ENCODE results near the gene SEBOX. TPM values are rescaled to one million over a fixed set of nuclear protein-coding genes. Genes with fewer than 3 reads are reported as not detected.

The SEBOX gene
- total and polyA plus RNA-seq, 2 of the 8 experiments (the other 6 are each of a cell fraction or from before 2014, with no cell fraction given), result not detected

GRCh38 chr17:28384281-28385036, 19.5 kb upstream of the SEBOX start:
- CTCF ChIA-PET (ENCODE audit: partially characterized antibody), result interaction anchor here (1.0 to 14.7 kb wide), 8 partner anchors 11 to 135 kb away, joined by 3 to 142 read pairs (median 4); no protein-coding TSS in a partner anchor
- no peak for FAIRE-seq
- TF ChIP-seq KDM4A (IDR thresholded peaks at IDR 0.05; ENCODE audit: low read depth, low read length, severe bottlenecking), result peak; percentile 98
- TF ChIP-seq, protein P1, sequence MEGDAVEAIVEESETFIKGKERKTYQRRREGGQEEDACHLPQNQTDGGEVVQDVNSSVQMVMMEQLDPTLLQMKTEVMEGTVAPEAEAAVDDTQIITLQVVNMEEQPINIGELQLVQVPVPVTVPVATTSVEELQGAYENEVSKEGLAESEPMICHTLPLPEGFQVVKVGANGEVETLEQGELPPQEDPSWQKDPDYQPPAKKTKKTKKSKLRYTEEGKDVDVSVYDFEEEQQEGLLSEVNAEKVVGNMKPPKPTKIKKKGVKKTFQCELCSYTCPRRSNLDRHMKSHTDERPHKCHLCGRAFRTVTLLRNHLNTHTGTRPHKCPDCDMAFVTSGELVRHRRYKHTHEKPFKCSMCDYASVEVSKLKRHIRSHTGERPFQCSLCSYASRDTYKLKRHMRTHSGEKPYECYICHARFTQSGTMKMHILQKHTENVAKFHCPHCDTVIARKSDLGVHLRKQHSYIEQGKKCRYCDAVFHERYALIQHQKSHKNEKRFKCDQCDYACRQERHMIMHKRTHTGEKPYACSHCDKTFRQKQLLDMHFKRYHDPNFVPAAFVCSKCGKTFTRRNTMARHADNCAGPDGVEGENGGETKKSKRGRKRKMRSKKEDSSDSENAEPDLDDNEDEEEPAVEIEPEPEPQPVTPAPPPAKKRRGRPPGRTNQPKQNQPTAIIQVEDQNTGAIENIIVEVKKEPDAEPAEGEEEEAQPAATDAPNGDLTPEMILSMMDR (IDR thresholded peaks at IDR 0.05; ENCODE audit: control extremely low read depth in 1 of 3, insufficient read depth in 1 of 3, low read depth in 1 of 3, low read length in 3 of 3), result no peak
- no peak for TF ChIP-seq SRF (IDR thresholded peaks at IDR 0.05; ENCODE audit: low read depth, low read length)
- TF ChIP-seq, protein P2, sequence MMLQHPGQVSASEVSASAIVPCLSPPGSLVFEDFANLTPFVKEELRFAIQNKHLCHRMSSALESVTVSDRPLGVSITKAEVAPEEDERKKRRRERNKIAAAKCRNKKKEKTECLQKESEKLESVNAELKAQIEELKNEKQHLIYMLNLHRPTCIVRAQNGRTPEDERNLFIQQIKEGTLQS (IDR thresholded peaks at IDR 0.05; ENCODE audit: insufficient read depth, low read depth, low read length), result no peak
- no peak for TF ChIP-seq JUN (IDR thresholded peaks at IDR 0.05; ENCODE audit: low read depth, low read length)

More at GRCh38 chr17:28384281-28385036, 19.5 kb upstream of the SEBOX start:
- Histone ChIP-seq H3K23ac (ENCODE audit: insufficient read length) (no peak overlapping the region), H3K4me3 (ENCODE audit: extremely low read depth in 1 of 4, insufficient read depth in 2 of 4, low read depth in 3 of 4, low read length in 4 of 4) (peak overlapping the region; percentile 32 to 77 (median 62)), H3K23me2 (ENCODE audit: low read depth, low read length) (peaks cover 14% of the 10 kb centered on the region), H2BK12ac (ENCODE audit: low read depth, low read length) (peak overlapping the region; percentile 2; the same call in 1 of the 2 replicates), H2BK5ac (ENCODE audit: low read depth, low read length) (no peak overlapping the region; the same call in 1 of the 2 replicates), H3K4ac (replicated peaks; ENCODE audit: insufficient read length, low read depth, low read length) (no peak overlapping the region), H4K91ac (replicated peaks; ENCODE audit: insufficient read length, low read length) (peak overlapping the region; percentile 77), H2BK15ac (ENCODE audit: low read length) (peak overlapping the region; percentile 8; the same call in 1 of the 2 replicates), H3K9me3 (ENCODE audit: insufficient read depth in 2 of 2, low read depth in 1 of 2, low read length in 1 of 2) (no peaks in the 10 kb centered on the region), H3K4me2 (ENCODE audit: insufficient read depth in 1 of 2, low read depth in 2 of 2, low read length in 2 of 2) (peak overlapping the region; percentile 89 to 95), H2BK120ac (replicated peaks; ENCODE audit: low read depth, low read length) (no peak overlapping the region), H3K9ac (replicated peaks in 1 of 4; ENCODE audit: extremely low read depth in 1 of 4, low read depth in 3 of 4, low read length in 3 of 4) (peak overlapping the region in 2 of 4 experiments; percentile 14 to 25; a peak in 1 of 7 replicates), H3K18ac (ENCODE audit: extremely low read depth, low read length) (peak overlapping the region; percentile 38; the same call in 1 of the 2 replicates), H3K36me3 (ENCODE audit: control insufficient read depth in 2 of 4, insufficient read depth in 4 of 4, low read length in 3 of 4) (0 out of 8 replicates have a peak, but pooled peaks cover 0 to 3% (median 0%) of the 10 kb centered on the region in 4 experiments), H2AK5ac (ENCODE audit: low read depth, low read length) (no peak overlapping the region), H3K56ac (replicated peaks; ENCODE audit: insufficient read length, low read depth, low read length) (no peak overlapping the region), H3K79me1 (ENCODE audit: low read depth, low read length) (no peaks in the 10 kb centered on the region), H3K14ac (ENCODE audit: insufficient read length) (no peak overlapping the region), H3K4me1 (replicated peaks in 1 of 4; ENCODE audit: control insufficient read depth in 3 of 4, insufficient read depth in 4 of 4, low read length in 3 of 4) (peaks cover 0 to 13% (median 6%) of the 10 kb centered on the region in 4 experiments; a peak in 4 of 7 replicates), H3K79me2 (ENCODE audit: control insufficient read depth in 1 of 2, insufficient read depth in 2 of 2, low read length in 2 of 2) (no peaks in the 10 kb centered on the region), H2AFZ (ENCODE audit: low read length) (peak overlapping the region; percentile 65; the same call in 1 of the 2 replicates), H3K27me3 (replicated peaks in 1 of 4; ENCODE audit: control insufficient read depth in 3 of 4, extremely low read depth in 1 of 4, insufficient read depth in 3 of 4, low read length in 3 of 4) (peaks cover 38 to 67% (median 57%) of the 10 kb centered on the region in 4 experiments), H4K8ac (ENCODE audit: extremely low read depth, insufficient read depth, low read length) (peak overlapping the region; percentile 71), H3K27ac (ENCODE audit: low read depth, low read length) (no peak overlapping the region), H4K5ac (ENCODE audit: insufficient read length, low read depth, low read length) (no peak overlapping the region), H4K20me1 (replicated peaks in 1 of 2; ENCODE audit: control insufficient read depth in 1 of 2, insufficient read depth in 2 of 2, low read length in 2 of 2) (peaks cover 2 to 7% of the 10 kb centered on the region in 2 experiments), H2BK20ac (ENCODE audit: low read length) (0 out of 2 replicates have a peak overlapping the region, but pooled peaks have one; percentile 48)
- POLR2A ChIA-PET (ENCODE audit: partially characterized antibody), result interaction anchor here (1.0 to 12.7 kb wide), 4 partner anchors 12 to 27 kb away, joined by 3 to 135 read pairs (median 6); partner anchors contain the start of genes POLDIP2, SARM1 and SLC46A1
- 4% methylated on average over 47 of the region's 56 CpGs; no CpG with 5 or more reads in 1 of the 2 experiments for WGBS, 2 experiments (ENCODE audit: extremely low coverage in 1 of 2, insufficient coverage in 1 of 2, insufficient read length in 1 of 2, insufficient replicate concordance in 2 of 2, low coverage in 1 of 2, low lambda C conversion rate in 2 of 2, missing lambda C conversion rate in 1 of 2)
- DNase-seq (ENCODE audit: low read depth in 1 of 2, low spot score in 2 of 2), result peak in 1 of 2 experiments; percentile 77
